Osteocyte (in vitro differentiated cells): ENCODE measurements around the gene TMEM89. TPM values are rescaled to one million over a fixed set of nuclear protein-coding genes. Genes with fewer than 3 reads are reported as not detected.
A peak's percentile ranks its signal among the peaks of the same experiment; 100 is the strongest.

ENCODE experiments used
- DNase-seq: peaks from one replicate; pipeline ENCODE4 v3.0.0; 2021; ENCODE audit warnings: mixed read lengths; ENCODE audit not compliant: unreplicated experiment; ENCODE audit errors: extremely low spot score
- H3K27ac Mint-ChIP-seq: one replicate; pipeline ENCODE4 v1.8.0; 2021; ENCODE audit warnings: mild to moderate bottlenecking, mixed read lengths; ENCODE audit not compliant: unreplicated experiment
- H3K27me3 Mint-ChIP-seq: one replicate; pipeline ENCODE4 v1.8.0; 2021; ENCODE audit warnings: mixed read lengths; ENCODE audit not compliant: unreplicated experiment
- H3K36me3 Mint-ChIP-seq: one replicate; pipeline ENCODE4 v1.8.0; 2021; ENCODE audit warnings: mixed read lengths; ENCODE audit not compliant: unreplicated experiment
- H3K4me1 Mint-ChIP-seq: one replicate; pipeline ENCODE4 v1.8.0; 2021; ENCODE audit warnings: mixed read lengths; ENCODE audit not compliant: unreplicated experiment
- H3K4me3 Mint-ChIP-seq: one replicate; pipeline ENCODE4 v1.8.0; 2021; ENCODE audit warnings: mild to moderate bottlenecking, moderate library complexity, mixed read lengths; ENCODE audit not compliant: unreplicated experiment
- H3K9me3 Mint-ChIP-seq: one replicate; pipeline ENCODE4 v1.8.0; 2021; ENCODE audit warnings: mixed read lengths; ENCODE audit not compliant: unreplicated experiment
- CTCF ChIP-seq: fragments of 200-600 bp; sonication (generic); IDR thresholded peaks from 2 replicates; pipeline ENCODE4 v1.5.0; 2021; ENCODE audit warnings: antibody characterized with exemption, mild to moderate bottlenecking, moderate library complexity
- long read RNA-seq: library from polyadenylated mRNA; unstranded; transcript quantifications from one replicate; pipeline ENCODE4 v2.0.0, GENCODE V29; 2021
- total RNA-seq: library from RNA; stranded (reverse); gene quantifications from 2 replicates; pipeline ENCODE4 v1.2.1, GENCODE V29; 2021

The TMEM89 gene
- not detected in 2 replicates for total RNA-seq
- long read RNA-seq, result 0 reads

DNA sequence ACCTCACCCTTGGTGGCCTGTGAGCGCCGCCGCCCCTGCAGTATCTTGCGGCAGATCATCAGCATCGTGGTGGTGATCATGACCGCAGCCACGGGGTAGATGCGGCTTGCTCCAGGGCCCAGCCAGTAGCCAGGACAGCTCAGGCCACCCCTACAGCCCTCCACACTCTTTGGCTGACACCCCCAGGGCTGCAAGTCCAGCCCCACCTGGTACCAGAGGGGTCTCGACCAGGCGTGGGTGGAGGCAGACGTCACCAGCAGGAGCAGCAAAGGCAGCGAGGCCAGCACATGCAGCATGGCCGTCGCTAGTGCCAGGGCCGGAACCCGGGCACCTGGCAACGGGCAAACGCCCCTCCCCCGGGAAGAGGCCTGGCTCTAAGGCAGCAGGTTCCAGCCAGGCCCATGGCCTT, at the start of gene TMEM89:
TSS of gene TMEM89 (minus strand) at position 309 of the 409 bp plus-strand sequence. CDS start at position 296, 13 bp downstream.
- H3K4me3 Mint-ChIP-seq, result no peak within 1 kb of the TSS
- no peaks in the 10 kb centered on the region for H3K27me3 Mint-ChIP-seq
- TF ChIP-seq CTCF, result no peak
- peaks cover 30% of the 10 kb centered on the region for H3K4me1 Mint-ChIP-seq
- peaks cover 18% of the 10 kb centered on the region for H3K36me3 Mint-ChIP-seq
- peak within 1 kb of the TSS; percentile 94 for H3K27ac Mint-ChIP-seq
- no peak for DNase-seq
- peaks cover 4% of the 10 kb centered on the region for H3K9me3 Mint-ChIP-seq

GRCh38 chr3:48664929-48665328, 43.4 kb upstream of the TMEM89 start:
- no peak overlapping the region for H3K4me3 Mint-ChIP-seq
- H3K4me1 Mint-ChIP-seq, result peaks cover 17% of the 10 kb centered on the region
- no peak overlapping the region for H3K27ac Mint-ChIP-seq
- DNase-seq, result no peak
- no peaks in the 10 kb centered on the region for H3K36me3 Mint-ChIP-seq
- no peaks in the 10 kb centered on the region for H3K9me3 Mint-ChIP-seq
- H3K27me3 Mint-ChIP-seq, result no peaks in the 10 kb centered on the region
- no peak for TF ChIP-seq CTCF

DNA sequence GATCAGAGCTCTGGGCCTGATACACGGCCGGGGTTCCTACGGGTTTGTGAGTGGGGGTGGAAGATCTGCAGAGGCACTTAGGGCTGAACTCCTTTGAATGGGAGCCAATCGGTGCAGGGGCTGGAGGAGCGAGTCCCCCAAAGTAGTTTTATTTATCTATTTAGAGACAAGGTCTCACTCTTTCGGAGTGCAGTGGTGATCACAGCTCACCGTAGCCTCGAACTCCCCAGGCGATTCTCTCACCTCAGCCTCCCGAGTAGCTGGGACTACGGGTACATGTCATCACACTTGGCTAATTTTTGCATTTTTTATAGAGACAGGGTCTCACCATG, 42.7 kb upstream of the TMEM89 start:
- peak; percentile 25 for TF ChIP-seq CTCF
- Mint-ChIP-seq H3K9me3 (no peaks in the 10 kb centered on the region), H3K4me1 (peaks cover 17% of the 10 kb centered on the region), H3K4me3 (peak overlapping the region; percentile 89), H3K27me3 (no peaks in the 10 kb centered on the region), H3K27ac (peak overlapping the region; percentile 98), H3K36me3 (no peaks in the 10 kb centered on the region)
- no peak for DNase-seq

- Mint-ChIP-seq H3K9me3 (no peaks in the 10 kb centered on the region), H3K27me3 (no peaks in the 10 kb centered on the region), H3K27ac (peak overlapping the region; percentile 98), H3K36me3 (peaks cover 3% of the 10 kb centered on the region), H3K4me1 (peaks cover 17% of the 10 kb centered on the region), H3K4me3 (peak overlapping the region; percentile 89)
- peak; percentile 85 for TF ChIP-seq CTCF
- DNase-seq, result peak; percentile 99
Measured at GRCh38 chr3:48663489-48664312, 42.1 kb upstream of the TMEM89 start.

GRCh38 chr3:48662753-48663488, 41.4 kb upstream of the TMEM89 start, which contains the start of gene CELSR3:
Gene CELSR3, minus strand, starts transcription at chr3:48662886. Its CDS starts 252 bp downstream, at chr3:48662634.
- Mint-ChIP-seq H3K9me3 (no peaks in the 10 kb centered on the region), H3K4me1 (peaks cover 17% of the 10 kb centered on the region), H3K27me3 (no peaks in the 10 kb centered on the region), H3K27ac (peak within 1 kb of the TSS; percentile 98), H3K4me3 (peak within 1 kb of the TSS; percentile 89), H3K36me3 (peaks cover 5% of the 10 kb centered on the region)
- no peak for TF ChIP-seq CTCF
- DNase-seq, result peak; percentile 95
